ENCODE data around the gene HUWE1.

The HUWE1 gene

GRCh38 chrX:53644751-53645150 lies 41.8 kb downstream of the HUWE1 start:
- TF ChIP-seq CTCF (IDR thresholded peaks at IDR 0.05; ENCODE audit: low read depth, low read length, missing control alignments), result no peak
- no peak overlapping the region for H3K4me3 ChIP-seq (replicated peaks; ENCODE audit: low read depth, low read length)
- DNase-seq (ENCODE audit: extremely low read depth, low read depth), result no peak

GRCh38 chrX:53642337-53642736 lies 44.2 kb downstream of the HUWE1 start:
- no peak for DNase-seq (ENCODE audit: extremely low read depth, low read depth)
- no peak for TF ChIP-seq CTCF (IDR thresholded peaks at IDR 0.05; ENCODE audit: low read depth, low read length, missing control alignments)
- H3K4me3 ChIP-seq (replicated peaks; ENCODE audit: low read depth, low read length), result no peak overlapping the region

GRCh38 chrX:53639257-53639656 lies 47.3 kb downstream of the HUWE1 start:
- TF ChIP-seq CTCF (IDR thresholded peaks at IDR 0.05; ENCODE audit: low read depth, low read length, missing control alignments), result no peak
- H3K4me3 ChIP-seq (replicated peaks; ENCODE audit: low read depth, low read length), result no peak overlapping the region
- no peak for DNase-seq (ENCODE audit: extremely low read depth, low read depth)

GRCh38 chrX:53637479-53637878 lies 49.0 kb downstream of the HUWE1 start:
- no peak for TF ChIP-seq CTCF (IDR thresholded peaks at IDR 0.05; ENCODE audit: low read depth, low read length, missing control alignments)

GRCh38 chrX:53631156-53631555 lies 55.4 kb downstream of the HUWE1 start:
- no peak for DNase-seq (ENCODE audit: extremely low read depth, low read depth)
- TF ChIP-seq CTCF (IDR thresholded peaks at IDR 0.05; ENCODE audit: low read depth, low read length, missing control alignments), result no peak
- no peak overlapping the region for H3K4me3 ChIP-seq (replicated peaks; ENCODE audit: low read depth, low read length)

More at GRCh38 chrX:53637479-53637878, 49.0 kb downstream of the HUWE1 start:
- no peak overlapping the region for H3K4me3 ChIP-seq (replicated peaks; ENCODE audit: low read depth, low read length)
- DNase-seq (ENCODE audit: extremely low read depth, low read depth), result no peak

- no peak for DNase-seq (ENCODE audit: extremely low read depth, low read depth)
- no peak overlapping the region for H3K4me3 ChIP-seq (replicated peaks; ENCODE audit: low read depth, low read length)
- no peak for TF ChIP-seq CTCF (IDR thresholded peaks at IDR 0.05; ENCODE audit: low read depth, low read length, missing control alignments)
Measured at GRCh38 chrX:53630261-53630660, 56.3 kb downstream of the HUWE1 start.

GRCh38 chrX:53622431-53622830 lies 64.1 kb downstream of the HUWE1 start:
- TF ChIP-seq CTCF (IDR thresholded peaks at IDR 0.05; ENCODE audit: low read depth, low read length, missing control alignments), result no peak
- no peak overlapping the region for H3K4me3 ChIP-seq (replicated peaks; ENCODE audit: low read depth, low read length)
- no peak for DNase-seq (ENCODE audit: extremely low read depth, low read depth)
